Measurements from ENCODE around the gene SPTAN1.

- no peak for TF ChIP-seq CTCF (IDR thresholded peaks at IDR 0.05)
- no peak for TF ChIP-seq EP300 (IDR thresholded peaks at IDR 0.05)
Measured at GRCh38 chr9:128529191-128529590, 23.2 kb upstream of the SPTAN1 start.
